Measurements from ENCODE around the gene RPL22L1. TPM values are rescaled to one million over a fixed set of nuclear protein-coding genes. Genes with fewer than 3 reads are reported as not detected.

Gene RPL22L1
- total RNA-seq, 1 experiment from 2014 or later: 43.1 TPM

GRCh38 chr3:170862618-170863374 is 7.2 kb downstream of the RPL22L1 start:
- no peak overlapping the region for H2AFZ ChIP-seq (ENCODE audit: low read length)
- peaks cover 9% of the 10 kb centered on the region for H3K4me1 ChIP-seq (ENCODE audit: low read length)
- H3K9me2 ChIP-seq (replicated peaks; ENCODE audit: insufficient read depth, low read length): no peaks in the 10 kb centered on the region
- peaks cover 24% of the 10 kb centered on the region for H4K20me1 ChIP-seq (ENCODE audit: insufficient read depth, low read depth, low read length)
- H3K36me3 ChIP-seq (ENCODE audit: insufficient read depth, low read length): peaks cover 25% of the 10 kb centered on the region
- no peaks in the 10 kb centered on the region for H3K9me3 ChIP-seq (ENCODE audit: low read length)
- H3K4me3 ChIP-seq (ENCODE audit: low read length): no peak overlapping the region
- no peaks in the 10 kb centered on the region for H3K79me2 ChIP-seq (ENCODE audit: low read length)
- no peak overlapping the region for H3K9ac ChIP-seq (ENCODE audit: low read length)
- no peaks in the 10 kb centered on the region for H3K27me3 ChIP-seq (ENCODE audit: low read length)
- peak; percentile 20 for DNase-seq
- no peak overlapping the region for H3K4me2 ChIP-seq (ENCODE audit: low read depth, low read length, poor library complexity, severe bottlenecking)
- H3K27ac ChIP-seq (ENCODE audit: low read length): no peak overlapping the region

- H3K4me2 ChIP-seq (ENCODE audit: low read depth, low read length, poor library complexity, severe bottlenecking): no peak overlapping the region
- no peak overlapping the region for H3K4me3 ChIP-seq (ENCODE audit: low read length)
- no peak overlapping the region for H3K9ac ChIP-seq (ENCODE audit: low read length)
- H3K4me1 ChIP-seq (ENCODE audit: low read length): no peaks in the 10 kb centered on the region
- no peak for DNase-seq
- H3K27me3 ChIP-seq (ENCODE audit: low read length): no peaks in the 10 kb centered on the region
- no peaks in the 10 kb centered on the region for H3K79me2 ChIP-seq (ENCODE audit: low read length)
- no peaks in the 10 kb centered on the region for H4K20me1 ChIP-seq (ENCODE audit: insufficient read depth, low read depth, low read length)
- no peak overlapping the region for H3K27ac ChIP-seq (ENCODE audit: low read length)
- no peaks in the 10 kb centered on the region for H3K9me2 ChIP-seq (replicated peaks; ENCODE audit: insufficient read depth, low read length)
- H2AFZ ChIP-seq (ENCODE audit: low read length): no peak overlapping the region
- no peaks in the 10 kb centered on the region for H3K36me3 ChIP-seq (ENCODE audit: insufficient read depth, low read length)
- H3K9me3 ChIP-seq (ENCODE audit: low read length): no peaks in the 10 kb centered on the region
Measured at GRCh38 chr3:170858599-170858998, 11.4 kb downstream of the RPL22L1 start.

GRCh38 chr3:170852324-170852723 is 17.7 kb downstream of the RPL22L1 start:
- H3K27ac ChIP-seq (ENCODE audit: low read length): no peak overlapping the region
- H3K9me2 ChIP-seq (replicated peaks; ENCODE audit: insufficient read depth, low read length): no peaks in the 10 kb centered on the region
- no peak overlapping the region for H3K4me2 ChIP-seq (ENCODE audit: low read depth, low read length, poor library complexity, severe bottlenecking)
- H3K79me2 ChIP-seq (ENCODE audit: low read length): no peaks in the 10 kb centered on the region
- no peaks in the 10 kb centered on the region for H3K4me1 ChIP-seq (ENCODE audit: low read length)
- H3K36me3 ChIP-seq (ENCODE audit: insufficient read depth, low read length): no peaks in the 10 kb centered on the region
- no peak for DNase-seq
- H3K9me3 ChIP-seq (ENCODE audit: low read length): no peaks in the 10 kb centered on the region
- no peaks in the 10 kb centered on the region for H4K20me1 ChIP-seq (ENCODE audit: insufficient read depth, low read depth, low read length)
- no peak overlapping the region for H2AFZ ChIP-seq (ENCODE audit: low read length)
- no peak overlapping the region for H3K9ac ChIP-seq (ENCODE audit: low read length)
- no peaks in the 10 kb centered on the region for H3K27me3 ChIP-seq (ENCODE audit: low read length)
- no peak overlapping the region for H3K4me3 ChIP-seq (ENCODE audit: low read length)

- Histone ChIP-seq H3K9me3 (ENCODE audit: low read length) (no peaks in the 10 kb centered on the region), H4K20me1 (ENCODE audit: insufficient read depth, low read depth, low read length) (no peaks in the 10 kb centered on the region), H3K9me2 (replicated peaks; ENCODE audit: insufficient read depth, low read length) (no peaks in the 10 kb centered on the region), H3K36me3 (ENCODE audit: insufficient read depth, low read length) (no peaks in the 10 kb centered on the region), H3K9ac (ENCODE audit: low read length) (no peak overlapping the region), H3K79me2 (ENCODE audit: low read length) (no peaks in the 10 kb centered on the region), H3K4me3 (ENCODE audit: low read length) (no peak overlapping the region), H3K27me3 (ENCODE audit: low read length) (no peaks in the 10 kb centered on the region), H3K4me2 (ENCODE audit: low read depth, low read length, poor library complexity, severe bottlenecking) (no peak overlapping the region), H3K4me1 (ENCODE audit: low read length) (no peaks in the 10 kb centered on the region), H3K27ac (ENCODE audit: low read length) (no peak overlapping the region), H2AFZ (ENCODE audit: low read length) (no peak overlapping the region)
- peak; percentile 44 for DNase-seq
Measured at GRCh38 chr3:170848292-170848917, 21.6 kb downstream of the RPL22L1 start.

GRCh38 chr3:170844377-170844776 is 25.6 kb downstream of the RPL22L1 start:
- peak; percentile 6 for DNase-seq
- Histone ChIP-seq H3K27me3 (ENCODE audit: low read length) (no peaks in the 10 kb centered on the region), H3K4me2 (ENCODE audit: low read depth, low read length, poor library complexity, severe bottlenecking) (no peak overlapping the region), H3K9me3 (ENCODE audit: low read length) (no peaks in the 10 kb centered on the region), H3K4me3 (ENCODE audit: low read length) (no peak overlapping the region), H4K20me1 (ENCODE audit: insufficient read depth, low read depth, low read length) (no peaks in the 10 kb centered on the region), H3K79me2 (ENCODE audit: low read length) (no peaks in the 10 kb centered on the region), H3K4me1 (ENCODE audit: low read length) (no peaks in the 10 kb centered on the region), H3K9ac (ENCODE audit: low read length) (no peak overlapping the region), H2AFZ (ENCODE audit: low read length) (no peak overlapping the region), H3K36me3 (ENCODE audit: insufficient read depth, low read length) (no peaks in the 10 kb centered on the region), H3K27ac (ENCODE audit: low read length) (no peak overlapping the region), H3K9me2 (replicated peaks; ENCODE audit: insufficient read depth, low read length) (no peaks in the 10 kb centered on the region)

GRCh38 chr3:170840291-170840859 is 29.6 kb downstream of the RPL22L1 start:
- H3K27ac ChIP-seq (ENCODE audit: low read length): no peak overlapping the region

GRCh38 chr3:170839518-170840100 is 30.4 kb downstream of the RPL22L1 start:
- H3K4me3 ChIP-seq (ENCODE audit: low read length): no peak overlapping the region
- no peaks in the 10 kb centered on the region for H3K79me2 ChIP-seq (ENCODE audit: low read length)

More at GRCh38 chr3:170840291-170840859, 29.6 kb downstream of the RPL22L1 start:
- Histone ChIP-seq H3K36me3 (ENCODE audit: insufficient read depth, low read length) (no peaks in the 10 kb centered on the region), H3K4me1 (ENCODE audit: low read length) (no peaks in the 10 kb centered on the region), H3K79me2 (ENCODE audit: low read length) (no peaks in the 10 kb centered on the region), H2AFZ (ENCODE audit: low read length) (no peak overlapping the region), H3K9me2 (replicated peaks; ENCODE audit: insufficient read depth, low read length) (no peaks in the 10 kb centered on the region), H3K9ac (ENCODE audit: low read length) (no peak overlapping the region), H3K4me3 (ENCODE audit: low read length) (no peak overlapping the region), H4K20me1 (ENCODE audit: insufficient read depth, low read depth, low read length) (no peaks in the 10 kb centered on the region), H3K27me3 (ENCODE audit: low read length) (no peaks in the 10 kb centered on the region), H3K9me3 (ENCODE audit: low read length) (no peaks in the 10 kb centered on the region), H3K4me2 (ENCODE audit: low read depth, low read length, poor library complexity, severe bottlenecking) (no peak overlapping the region)
- peak; percentile 5 for DNase-seq

GRCh38 chr3:170836491-170836890 is 33.5 kb downstream of the RPL22L1 start:
- no peaks in the 10 kb centered on the region for H3K9me3 ChIP-seq (ENCODE audit: low read length)
- H3K27ac ChIP-seq (ENCODE audit: low read length): no peak overlapping the region
- no peak overlapping the region for H3K9ac ChIP-seq (ENCODE audit: low read length)
- H3K79me2 ChIP-seq (ENCODE audit: low read length): no peaks in the 10 kb centered on the region
- no peak overlapping the region for H2AFZ ChIP-seq (ENCODE audit: low read length)
- no peaks in the 10 kb centered on the region for H3K4me1 ChIP-seq (ENCODE audit: low read length)
- H3K9me2 ChIP-seq (replicated peaks; ENCODE audit: insufficient read depth, low read length): no peaks in the 10 kb centered on the region
- no peak overlapping the region for H3K4me3 ChIP-seq (ENCODE audit: low read length)
- H3K27me3 ChIP-seq (ENCODE audit: low read length): no peaks in the 10 kb centered on the region
- H3K36me3 ChIP-seq (ENCODE audit: insufficient read depth, low read length): no peaks in the 10 kb centered on the region
- H4K20me1 ChIP-seq (ENCODE audit: insufficient read depth, low read depth, low read length): no peaks in the 10 kb centered on the region
- no peak overlapping the region for H3K4me2 ChIP-seq (ENCODE audit: low read depth, low read length, poor library complexity, severe bottlenecking)
- peak; percentile 12 for DNase-seq

More at GRCh38 chr3:170839518-170840100, 30.4 kb downstream of the RPL22L1 start:
- Histone ChIP-seq H3K27me3 (ENCODE audit: low read length) (no peaks in the 10 kb centered on the region), H3K9ac (ENCODE audit: low read length) (no peak overlapping the region), H3K9me3 (ENCODE audit: low read length) (no peaks in the 10 kb centered on the region), H4K20me1 (ENCODE audit: insufficient read depth, low read depth, low read length) (no peaks in the 10 kb centered on the region), H3K4me1 (ENCODE audit: low read length) (no peaks in the 10 kb centered on the region), H3K36me3 (ENCODE audit: insufficient read depth, low read length) (no peaks in the 10 kb centered on the region), H3K4me2 (ENCODE audit: low read depth, low read length, poor library complexity, severe bottlenecking) (no peak overlapping the region), H2AFZ (ENCODE audit: low read length) (no peak overlapping the region), H3K9me2 (replicated peaks; ENCODE audit: insufficient read depth, low read length) (no peaks in the 10 kb centered on the region), H3K27ac (ENCODE audit: low read length) (no peak overlapping the region)
- DNase-seq: no peak

Measured in Karpas-422 (cell line).